Stimulated activated CD4-positive, alpha-beta T cell treated with anti-CD3 and anti-CD28 coated beads, TNF-alpha, amount 100 ng/mL, for 48 hours (primary cell): ENCODE results near the gene UNC80.

ENCODE experiments used
- DNase-seq, 3 donors: peaks; one replicate each; pipeline ENCODE4 v3.0.0-alpha.2; 2020; ENCODE audit warnings: low read depth in 3 of 3

Gene UNC80

DNA sequence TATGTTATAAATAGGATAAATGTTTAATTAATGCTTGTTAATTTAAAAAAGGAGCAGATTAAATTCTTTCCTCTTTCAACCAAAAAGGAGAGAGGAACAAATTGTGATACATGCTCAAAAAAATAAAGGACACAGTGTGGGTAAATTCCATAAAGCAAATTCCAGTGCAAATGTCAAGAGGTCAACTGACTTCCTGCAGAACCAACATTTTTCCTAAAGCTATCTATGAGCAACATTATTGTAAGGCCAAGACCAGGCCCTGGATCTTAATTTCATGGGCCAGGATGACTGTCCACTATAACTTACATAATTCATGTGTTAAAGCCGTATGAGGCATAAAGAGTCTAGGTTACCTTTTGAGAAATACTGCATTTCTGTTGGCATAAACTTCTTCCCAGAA lies 136.9 kb downstream of the UNC80 start:
- no peak for DNase-seq

DNA sequence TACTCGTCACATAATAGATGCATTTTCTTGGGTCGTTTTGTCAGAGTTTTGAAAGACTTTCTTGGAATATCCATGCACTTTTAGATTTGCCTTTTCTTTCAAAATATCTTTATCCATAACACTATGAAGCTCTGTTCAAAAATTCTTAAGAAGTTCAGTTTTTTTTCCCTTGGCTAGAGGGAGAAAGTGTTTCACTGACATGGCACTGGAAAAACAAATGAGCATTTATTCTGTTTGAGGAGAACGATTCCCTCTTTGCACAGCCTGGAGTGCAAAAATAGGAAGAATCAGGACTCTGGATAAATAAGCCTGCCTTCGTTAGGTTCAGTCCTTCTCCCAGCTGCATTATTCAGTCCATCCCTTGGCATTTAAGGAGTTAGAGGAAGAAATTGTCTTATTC lies 139.9 kb downstream of the UNC80 start:
- no peak for DNase-seq

DNA sequence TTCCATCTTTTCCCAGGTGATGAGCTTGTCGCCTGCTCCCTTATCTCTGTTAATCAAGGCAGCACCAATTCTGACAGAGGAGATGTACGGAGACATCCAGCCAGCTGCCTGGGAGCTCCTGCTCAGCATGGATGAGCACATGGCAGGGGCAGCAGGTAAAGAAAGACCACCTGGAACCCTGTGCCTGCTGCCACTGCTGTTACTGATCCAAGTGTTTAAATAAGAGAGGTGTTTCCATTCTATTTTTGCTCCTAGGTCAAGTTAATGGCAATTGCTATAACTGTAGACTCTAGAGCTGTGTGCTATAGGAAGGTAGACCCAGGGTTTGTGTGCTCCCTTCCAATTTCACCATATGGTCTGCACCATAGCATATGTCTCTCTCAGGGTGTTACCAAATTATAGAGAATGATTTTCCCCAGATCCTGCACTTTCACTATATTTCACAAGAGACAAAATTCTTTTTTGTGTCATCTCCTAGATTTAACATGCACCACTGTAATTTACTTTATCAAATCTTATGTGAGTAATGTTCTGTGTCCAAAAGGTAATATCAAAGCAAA lies 142.2 kb downstream of the UNC80 start:
- no peak for DNase-seq

DNA sequence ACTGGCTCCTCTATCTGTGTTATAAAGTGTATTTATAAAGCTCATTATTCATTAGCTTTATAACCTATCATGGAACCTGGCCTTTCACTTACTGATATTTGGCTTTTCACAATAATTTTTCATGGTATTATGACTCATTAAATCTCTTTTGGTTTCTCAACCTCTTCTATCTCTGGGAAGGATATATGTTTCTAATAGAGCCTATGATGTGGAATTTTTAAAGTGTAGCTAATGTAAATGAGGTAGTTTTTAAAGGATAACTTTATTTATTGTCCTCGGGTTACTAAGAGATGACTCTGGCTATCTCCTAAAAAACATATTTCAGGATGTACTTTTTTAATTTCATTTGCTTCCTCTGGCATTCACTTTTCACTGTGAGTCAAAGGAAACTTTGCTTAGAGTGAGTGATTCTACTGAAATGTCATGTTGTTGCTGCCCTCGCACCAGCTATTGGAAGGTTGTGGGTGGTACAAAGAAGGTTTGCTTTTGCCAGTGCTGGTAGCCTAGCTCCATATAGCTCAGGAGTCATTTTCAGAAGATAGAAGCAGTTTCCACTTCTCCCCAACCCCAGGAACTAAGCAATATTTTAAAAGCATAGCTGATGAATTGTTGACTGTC lies 145.6 kb downstream of the UNC80 start:
- no peak for DNase-seq

DNA sequence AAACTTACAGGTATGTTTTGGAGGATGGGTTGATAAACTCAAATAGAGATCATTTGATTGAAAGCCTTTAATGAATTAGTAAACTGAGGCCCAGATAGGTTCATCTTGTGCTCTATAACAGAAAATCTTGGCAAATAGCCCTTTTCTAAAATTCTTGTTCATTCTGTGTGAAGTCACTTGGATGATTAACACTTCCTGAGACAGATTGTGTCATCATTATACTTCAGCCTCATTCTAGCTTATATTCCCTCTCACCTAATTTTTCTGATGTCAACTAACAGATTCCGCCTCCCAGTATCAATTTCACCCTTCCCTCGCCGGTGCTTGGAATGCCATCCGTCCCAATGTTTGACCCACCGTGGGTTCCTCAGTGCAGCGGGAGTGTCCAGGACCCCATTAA lies 146.6 kb downstream of the UNC80 start:
- DNase-seq, result no peak

DNA sequence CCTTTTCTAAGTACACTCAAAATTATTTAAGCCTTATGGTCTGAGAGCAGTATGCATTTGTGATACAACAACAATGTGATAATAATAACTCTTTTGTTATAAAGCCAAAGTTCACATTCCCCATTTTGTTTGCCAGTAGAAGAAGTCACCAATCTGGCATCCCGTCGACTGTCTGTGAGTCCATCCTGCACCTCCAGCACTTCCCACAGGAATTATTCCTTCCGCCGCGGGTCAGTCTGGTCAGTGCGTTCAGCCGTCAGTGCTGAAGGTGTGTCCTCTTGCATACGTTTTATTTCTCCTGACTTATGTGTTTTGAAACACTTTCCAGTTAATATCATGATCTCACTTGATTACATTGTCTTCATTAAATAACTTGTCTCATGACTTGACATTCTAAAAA lies 150.5 kb downstream of the UNC80 start:
- DNase-seq, result no peak

DNA sequence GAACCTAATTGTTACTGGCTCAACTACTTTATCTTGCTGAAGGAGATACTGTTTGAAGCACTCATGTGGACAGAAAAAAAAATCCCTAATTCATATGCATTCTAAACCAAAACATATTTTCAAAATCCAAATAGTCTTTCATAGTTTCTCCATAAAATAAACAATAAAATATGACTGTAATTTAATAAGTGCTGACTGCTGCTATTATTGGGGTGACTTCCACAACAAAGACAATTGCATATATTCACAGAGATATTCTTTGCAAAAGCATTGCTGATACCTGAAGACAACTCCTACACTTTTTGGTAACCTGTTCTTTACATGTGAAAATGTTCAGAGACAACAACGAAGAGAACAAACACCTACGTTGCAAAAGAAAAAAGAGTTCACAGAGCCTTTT lies 157.7 kb downstream of the UNC80 start:
- no peak for DNase-seq

DNA sequence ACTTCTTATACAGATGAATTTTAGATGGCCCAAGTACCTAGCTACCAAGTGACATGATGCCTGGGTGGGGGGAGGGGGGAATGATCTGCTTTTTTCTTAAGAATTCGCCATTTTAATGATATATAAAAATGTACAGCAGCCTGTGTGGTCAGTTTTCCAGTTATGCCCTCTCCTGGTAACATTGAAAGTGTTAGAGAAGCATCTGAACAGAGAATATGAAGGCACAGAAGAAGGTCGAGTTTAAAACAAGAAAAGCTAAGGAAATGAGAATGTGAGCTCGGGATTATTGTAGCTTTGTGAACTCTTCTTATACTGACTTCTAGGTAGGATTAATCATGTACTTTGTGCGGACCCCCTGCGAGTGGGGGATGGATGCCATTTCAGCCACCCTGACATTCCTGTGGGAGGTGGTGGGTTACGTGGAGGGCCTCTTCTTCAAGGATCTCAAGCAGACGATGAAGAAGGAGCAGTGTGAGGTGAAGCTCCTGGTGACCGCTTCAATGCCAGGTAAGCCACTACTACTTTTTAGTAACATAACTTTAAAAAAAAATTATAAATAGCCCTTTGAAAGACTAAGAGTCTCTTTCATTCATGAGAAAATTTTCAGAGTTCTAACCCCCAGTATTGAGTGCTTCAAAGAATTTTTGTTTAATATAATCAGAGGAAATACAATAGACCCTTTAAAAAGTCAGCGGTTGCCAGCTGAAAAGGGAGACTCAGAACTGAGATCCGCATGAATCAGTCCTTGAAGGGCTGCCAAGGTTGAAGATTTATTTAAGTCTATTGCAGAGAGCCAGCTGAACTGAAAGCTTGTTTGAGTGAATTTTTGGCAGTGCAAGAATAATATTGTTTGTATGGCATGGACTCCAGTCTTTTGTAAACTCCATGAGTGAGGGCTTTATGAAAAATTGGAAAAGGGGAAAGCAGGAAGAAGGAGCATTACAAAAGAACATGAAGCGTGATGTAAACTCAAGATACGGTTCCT lies 162.2 kb downstream of the UNC80 start:
- no peak for DNase-seq

DNA sequence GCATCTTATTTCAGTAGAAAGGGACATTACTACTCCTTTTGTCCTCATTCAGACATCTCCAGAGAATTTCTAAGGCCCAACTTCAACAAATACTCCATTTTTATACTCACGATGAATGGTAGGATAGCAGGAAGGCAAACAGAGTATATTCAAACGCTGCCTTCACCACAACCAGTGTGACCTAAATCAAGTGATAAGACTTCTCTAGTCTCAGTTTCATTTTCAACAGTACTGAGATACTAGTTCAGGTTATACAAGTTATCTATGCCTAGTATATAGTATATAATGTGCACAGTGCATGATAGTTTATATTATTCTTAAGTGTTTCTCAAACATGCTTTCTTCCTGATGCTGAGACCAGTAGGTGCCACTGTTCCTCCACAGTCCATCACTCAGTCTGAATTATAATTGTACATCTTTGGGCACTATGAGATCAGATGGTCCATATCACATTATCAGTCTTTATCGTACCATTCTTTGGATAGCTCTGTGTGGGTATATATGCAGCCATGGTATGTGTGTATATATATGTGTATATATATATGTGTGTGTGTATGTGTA lies 164.6 kb downstream of the UNC80 start:
- DNase-seq, result no peak

DNA sequence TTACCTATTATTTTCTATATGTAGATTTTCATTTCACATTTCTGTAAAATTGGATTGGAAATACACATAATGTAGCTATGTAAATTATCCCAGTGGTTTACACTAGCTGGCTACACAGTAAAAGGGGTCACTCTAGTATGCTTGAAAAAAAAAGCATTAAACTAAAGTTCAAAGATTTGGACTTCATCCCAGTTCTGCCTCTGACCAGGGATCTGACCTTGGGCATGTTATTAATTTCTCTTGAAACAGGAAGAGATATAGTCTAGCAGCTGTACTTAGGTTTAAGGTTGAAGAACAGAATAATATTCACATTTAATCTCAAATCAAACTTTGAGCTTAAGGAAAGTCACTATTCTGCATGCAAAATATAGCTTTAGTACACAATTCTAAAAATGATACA lies 166.3 kb downstream of the UNC80 start:
- no peak for DNase-seq

DNA sequence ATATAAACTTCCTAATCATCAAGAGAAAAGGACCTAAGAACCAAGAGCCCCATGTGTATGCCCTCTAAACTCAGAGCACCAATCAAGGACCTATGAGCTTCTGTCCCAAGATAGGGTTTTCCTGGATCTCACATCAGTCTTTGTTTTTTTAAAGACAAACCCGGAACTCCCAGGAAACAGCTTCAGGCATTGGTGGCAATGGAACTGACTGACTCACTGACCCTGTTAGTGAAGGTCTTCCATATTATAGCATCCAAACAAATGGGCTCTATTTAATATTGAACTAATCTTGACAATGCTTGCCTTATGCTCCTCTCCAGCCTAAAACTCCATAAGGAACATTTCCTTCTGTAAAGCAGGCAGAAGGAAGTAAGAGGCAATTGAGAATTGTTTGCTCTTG lies 167.3 kb downstream of the UNC80 start:
- no peak for DNase-seq

DNA sequence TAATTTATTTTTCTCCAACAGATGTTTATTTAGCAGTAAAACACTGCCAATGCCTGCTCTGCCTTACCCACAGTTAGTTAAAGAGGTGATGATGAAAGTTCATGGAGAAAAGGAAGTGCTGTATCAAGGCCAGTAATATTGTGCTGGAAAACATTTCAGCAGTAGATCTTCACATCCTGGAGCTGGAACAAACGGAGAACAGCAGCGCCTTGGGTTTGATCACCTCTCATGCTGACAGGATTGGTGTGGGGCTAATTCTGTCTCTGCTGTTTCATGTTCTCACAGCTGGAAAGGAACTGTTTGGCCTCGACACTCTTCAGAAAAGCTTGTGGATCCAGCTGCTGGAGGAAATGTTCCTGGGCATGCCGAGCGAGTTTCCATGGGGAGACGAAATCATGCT lies 169.3 kb downstream of the UNC80 start:
- DNase-seq, result no peak

DNA sequence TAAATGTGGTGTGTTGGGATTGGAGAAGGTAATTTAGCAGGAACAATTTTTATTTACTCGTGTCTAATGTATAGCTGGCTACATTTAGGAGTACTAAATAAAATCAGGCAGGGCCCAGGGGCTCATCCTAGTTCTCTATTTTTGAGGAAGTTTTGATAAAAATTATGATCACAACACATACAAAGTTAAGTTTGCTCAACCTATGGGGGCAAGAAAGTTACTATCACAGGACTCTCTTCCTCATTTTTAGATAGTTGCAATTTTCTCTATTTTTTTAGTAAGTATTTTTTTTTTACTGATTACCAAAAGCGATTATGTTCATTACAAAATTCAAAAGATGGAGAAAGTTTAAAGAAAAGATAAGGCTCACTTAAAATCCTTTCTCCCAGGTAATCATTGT lies 170.8 kb downstream of the UNC80 start:
- DNase-seq, result no peak

DNA sequence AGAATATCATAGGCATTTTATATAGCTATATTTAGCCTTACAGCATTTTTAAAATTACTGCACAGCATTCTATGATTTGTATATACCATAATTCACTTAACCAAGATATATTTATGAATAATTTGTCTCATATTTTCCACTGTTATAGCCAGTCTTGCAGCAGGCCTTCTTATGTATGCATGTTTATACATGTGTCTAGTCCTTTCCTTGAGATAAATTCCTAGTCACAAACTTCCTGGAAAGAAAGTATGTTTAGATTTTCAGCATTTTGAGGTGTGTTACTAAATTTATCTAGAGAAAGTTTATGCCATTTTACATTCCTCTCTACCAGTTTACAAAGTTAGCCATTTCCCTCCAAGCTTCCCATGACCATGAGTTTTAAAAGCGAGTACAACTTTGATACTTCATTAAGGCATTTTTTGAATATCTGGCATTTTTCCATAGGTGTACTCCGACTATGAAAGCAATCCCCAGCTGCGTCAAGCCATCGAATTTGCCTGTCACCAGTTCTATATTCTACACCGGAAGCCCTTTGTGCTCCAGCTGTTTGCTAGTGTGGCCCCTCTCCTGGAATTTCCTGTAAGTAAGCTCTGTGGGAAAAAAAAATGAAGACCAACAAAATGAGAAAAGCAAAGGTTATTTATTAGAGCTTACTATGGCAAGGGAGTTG lies 171.4 kb downstream of the UNC80 start:
- DNase-seq, result no peak

DNA sequence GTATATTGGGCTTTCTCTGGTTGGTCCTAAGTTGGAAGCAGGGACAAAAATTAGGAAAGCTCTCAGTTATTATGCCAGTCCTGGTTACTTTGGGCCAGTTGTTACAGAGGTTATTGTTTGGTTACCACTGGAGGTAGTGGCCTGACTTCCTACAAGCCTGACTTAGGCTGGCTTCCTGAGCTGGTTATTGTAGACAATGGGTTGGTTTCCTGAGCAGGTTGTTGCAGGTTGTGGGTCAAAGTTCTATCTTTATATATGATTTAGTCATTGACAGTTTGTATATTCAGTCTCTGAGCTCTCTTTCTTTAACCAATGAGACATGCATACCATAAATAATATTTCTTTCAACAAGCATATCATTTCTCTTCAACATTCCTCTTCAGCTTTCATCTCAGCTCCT lies 172.1 kb downstream of the UNC80 start:
- no peak for DNase-seq

DNA sequence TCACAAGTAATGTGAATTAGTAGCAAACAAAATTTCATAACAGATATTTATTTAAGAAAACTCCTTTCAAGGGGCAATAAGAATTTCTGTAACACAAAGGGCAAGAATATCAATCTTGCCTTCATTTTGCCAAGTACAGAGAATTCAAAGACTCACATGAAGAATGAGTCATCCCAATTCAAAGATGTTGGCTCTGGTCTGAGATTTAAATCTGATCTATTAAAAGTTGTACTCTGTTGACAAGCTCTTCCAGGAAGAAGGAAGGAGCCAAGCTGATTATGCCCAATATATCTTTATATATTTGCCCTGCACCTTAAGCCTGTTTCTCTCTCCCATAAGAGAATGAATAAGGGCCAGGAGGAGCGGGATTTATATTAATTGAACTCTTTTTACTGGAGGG lies 174.9 kb downstream of the UNC80 start:
- DNase-seq, result no peak

DNA sequence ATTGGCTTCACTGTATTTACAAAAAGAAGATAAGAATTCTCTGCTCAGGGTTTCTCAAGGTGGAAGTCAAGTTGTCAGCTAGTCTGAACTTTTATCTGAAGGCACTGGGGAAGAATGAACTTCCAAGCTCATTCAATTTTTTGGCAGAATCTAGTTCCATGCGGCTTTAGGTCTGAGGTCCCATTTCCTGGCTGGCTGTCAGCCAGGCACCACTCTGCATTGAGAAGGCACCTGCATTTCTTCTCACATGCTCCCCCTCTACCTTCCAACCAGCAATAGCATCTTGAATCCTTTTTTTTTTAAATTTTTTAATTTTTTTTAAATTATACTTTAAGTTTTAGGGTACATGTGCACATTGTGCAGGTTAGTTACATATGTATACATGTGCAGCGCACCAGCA lies 184.6 kb downstream of the UNC80 start:
- DNase-seq, result no peak

DNA sequence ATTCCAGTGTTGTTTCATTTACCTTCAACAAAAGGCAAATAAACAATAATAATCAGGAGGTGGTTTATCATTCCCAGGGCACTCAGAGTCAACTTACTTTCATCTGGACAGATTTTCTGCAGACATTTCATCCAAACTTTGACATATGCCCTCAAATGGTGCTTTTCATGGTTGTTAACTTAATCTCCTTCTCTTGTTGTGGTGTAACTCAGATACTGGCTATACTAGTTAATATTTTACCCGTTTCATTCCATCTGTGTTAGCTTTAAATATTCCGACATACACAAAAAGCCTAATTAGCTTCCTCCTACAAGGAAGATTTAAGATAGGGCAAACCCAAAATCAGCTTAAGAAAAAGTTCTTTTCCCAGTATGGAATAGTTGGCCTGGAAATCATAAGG lies 186.4 kb downstream of the UNC80 start:
- DNase-seq, result no peak

DNA sequence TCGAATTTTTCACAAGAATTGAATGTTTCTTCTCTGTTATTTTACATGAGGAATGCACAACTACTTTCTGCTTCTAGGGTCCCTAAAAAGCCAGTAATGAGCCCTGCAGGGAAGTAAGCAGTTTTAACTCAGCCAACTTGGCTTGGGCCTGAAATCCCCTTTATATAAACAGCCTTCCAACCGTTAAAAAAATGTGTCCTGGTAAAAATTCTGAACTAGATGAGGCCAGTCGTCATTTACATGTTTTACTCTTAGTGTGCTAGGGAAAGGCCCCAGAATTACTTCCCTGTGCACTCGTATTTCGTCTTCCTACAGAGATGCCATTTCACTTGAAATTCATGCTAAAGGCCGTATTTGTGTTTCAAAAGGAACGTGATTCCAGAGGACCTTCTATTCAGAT lies 188.4 kb downstream of the UNC80 start:
- DNase-seq, result no peak

DNA sequence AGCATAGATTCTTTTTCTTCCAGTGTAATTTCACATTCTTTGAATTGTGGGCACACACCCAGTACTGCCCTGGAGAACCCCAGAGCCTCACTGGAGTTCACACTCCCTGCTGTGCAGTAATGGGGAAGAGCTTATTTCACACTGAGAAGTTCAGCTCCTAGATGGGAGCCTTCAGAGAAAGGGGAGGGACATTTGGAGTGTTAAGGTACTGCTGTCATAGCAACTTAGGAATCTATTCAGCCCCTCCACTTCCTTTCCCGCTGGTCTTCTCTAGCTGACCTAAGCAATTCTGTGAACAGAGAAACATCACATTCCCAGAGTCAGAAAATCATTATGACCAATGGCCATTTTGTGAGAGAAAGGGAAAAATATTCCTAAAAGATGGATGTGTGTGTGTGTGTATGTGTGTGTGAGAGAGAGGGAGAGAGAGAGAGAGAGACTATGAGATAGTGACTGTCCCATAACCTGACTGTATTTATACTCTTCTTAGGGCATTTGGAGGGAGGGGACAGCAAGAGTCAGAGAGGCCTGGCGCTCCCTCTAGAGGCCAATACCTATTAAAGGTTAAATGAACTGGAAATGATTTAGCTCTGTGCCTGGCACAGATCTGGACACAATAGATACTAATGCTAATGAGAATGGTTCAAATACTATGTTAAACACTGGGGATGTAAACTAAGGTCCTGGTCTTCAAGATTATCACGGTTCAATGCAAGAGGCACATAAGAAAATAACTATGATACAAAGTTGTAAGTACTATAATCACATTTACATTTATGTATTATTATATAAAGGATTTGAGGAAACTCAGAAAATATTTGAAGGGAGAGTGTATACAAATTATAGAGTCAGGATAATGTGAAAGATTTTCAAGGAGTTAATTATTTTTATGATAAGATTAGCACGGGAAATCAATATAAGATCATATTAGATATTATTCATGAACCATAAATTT lies 189.3 kb downstream of the UNC80 start:
- DNase-seq, result peak; percentile 4 to 40 (median 11)

DNA sequence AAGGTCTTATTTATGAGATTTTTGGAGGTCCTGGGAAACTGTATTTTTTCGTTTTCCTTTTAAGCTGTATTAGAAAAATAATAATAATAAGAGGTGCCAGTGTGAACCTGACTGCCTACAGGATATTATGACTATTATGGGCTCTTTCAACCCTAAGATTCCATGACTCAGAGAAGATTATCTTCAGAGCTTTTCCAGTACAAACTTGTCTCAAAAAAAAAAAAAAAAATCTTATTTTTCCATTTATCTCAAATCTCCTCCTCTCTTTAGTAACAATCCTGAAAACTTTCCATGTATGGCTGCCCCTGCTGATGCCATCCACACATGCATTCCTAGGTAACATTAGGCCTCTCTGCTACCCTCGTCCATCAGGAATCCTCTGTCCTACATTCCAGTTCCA lies 194.1 kb downstream of the UNC80 start:
- DNase-seq, result no peak
